ENCODE data around the gene KDM1B.
"Not testable (repeated sequence)": the region's sequence is repeated elsewhere in the genome, so short reads cannot be mapped to it uniquely, and the experiment has no call there.

DNA sequence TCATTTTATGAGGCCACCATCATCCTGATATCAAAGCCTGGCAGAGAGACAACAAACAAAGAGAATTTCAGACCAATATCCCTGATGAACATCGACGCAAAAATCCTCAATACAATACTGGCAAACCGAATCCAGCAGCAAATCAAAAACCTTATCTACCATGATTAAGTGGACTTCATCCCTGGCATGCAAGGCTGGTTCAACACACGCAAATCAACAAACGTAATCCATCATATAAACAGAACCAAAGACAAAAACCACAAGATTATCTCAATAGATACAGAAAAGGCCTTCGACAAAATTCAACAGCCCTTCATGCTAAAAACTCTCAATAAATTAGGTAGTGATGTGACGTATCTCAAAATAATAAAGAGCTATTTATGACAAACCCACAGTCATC is 76.6 kb downstream of the KDM1B start:
- TF ChIP-seq, protein P1, sequence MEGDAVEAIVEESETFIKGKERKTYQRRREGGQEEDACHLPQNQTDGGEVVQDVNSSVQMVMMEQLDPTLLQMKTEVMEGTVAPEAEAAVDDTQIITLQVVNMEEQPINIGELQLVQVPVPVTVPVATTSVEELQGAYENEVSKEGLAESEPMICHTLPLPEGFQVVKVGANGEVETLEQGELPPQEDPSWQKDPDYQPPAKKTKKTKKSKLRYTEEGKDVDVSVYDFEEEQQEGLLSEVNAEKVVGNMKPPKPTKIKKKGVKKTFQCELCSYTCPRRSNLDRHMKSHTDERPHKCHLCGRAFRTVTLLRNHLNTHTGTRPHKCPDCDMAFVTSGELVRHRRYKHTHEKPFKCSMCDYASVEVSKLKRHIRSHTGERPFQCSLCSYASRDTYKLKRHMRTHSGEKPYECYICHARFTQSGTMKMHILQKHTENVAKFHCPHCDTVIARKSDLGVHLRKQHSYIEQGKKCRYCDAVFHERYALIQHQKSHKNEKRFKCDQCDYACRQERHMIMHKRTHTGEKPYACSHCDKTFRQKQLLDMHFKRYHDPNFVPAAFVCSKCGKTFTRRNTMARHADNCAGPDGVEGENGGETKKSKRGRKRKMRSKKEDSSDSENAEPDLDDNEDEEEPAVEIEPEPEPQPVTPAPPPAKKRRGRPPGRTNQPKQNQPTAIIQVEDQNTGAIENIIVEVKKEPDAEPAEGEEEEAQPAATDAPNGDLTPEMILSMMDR (conservative IDR thresholded peaks at IDR 0.05 in 1 of 2, IDR thresholded peaks at IDR 0.05 in 1 of 2; ENCODE audit: low read depth in 1 of 2, low read length in 2 of 2), result not testable (repeated sequence)
- TF ChIP-seq EZH2 (IDR thresholded peaks at IDR 0.05; ENCODE audit: low read length, missing control alignments), result not testable (repeated sequence)
